Right lobe of liver (tissue), 4 donors: Measurements from ENCODE around the gene CRYBG3.

Experiments used
- CTCF ChIP-seq, 4 donors: fragments of 200-600 bp in 3 of 4; fragments of 450-650 bp in 1 of 4; IDR thresholded peaks; one replicate each; pipeline versions ENCODE4 v1.5.1 to v1.8.0; 2016 to 2022; ENCODE audit warnings: antibody characterized with exemption in 4 of 4, mild to moderate bottlenecking in 2 of 4
- POLR2A ChIP-seq: fragments of 450-650 bp; IDR thresholded peaks from one replicate; pipeline ENCODE4 v1.6.1; 2017; ENCODE audit warnings: antibody characterized with exemption, mild to moderate bottlenecking
- donor health status: DM: no; HTN: no; CAD: no.
- donor health status: DM: no; HTN: no; CAD: no.
- donor health status: DM: no; HTN: yes; CAD: no.

GRCh38 chr3:97821287-97821773 is 481 bp upstream of the CRYBG3 start:
- TF ChIP-seq POLR2A: no peak
- TF ChIP-seq CTCF (IDR thresholded peaks at IDR 0.05): no peak
